T follicular helper cell (primary cell): Measurements from ENCODE around the gene IGFBP1.

Experiments used
- DNase-seq: peaks from one replicate; pipeline ENCODE4 v3.0.0-alpha.2; 2020; ENCODE audit warnings: low read depth

The IGFBP1 gene

GRCh38 chr7:45902820-45903219, 14.5 kb downstream of the IGFBP1 start:
- no peak for DNase-seq

- no peak for DNase-seq
Observed at GRCh38 chr7:45909561-45909960, 21.3 kb downstream of the IGFBP1 start.

GRCh38 chr7:45910855-45911254, 22.6 kb downstream of the IGFBP1 start:
- no peak for DNase-seq

- DNase-seq = no peak
Observed at GRCh38 chr7:45911311-45911710, 23.0 kb downstream of the IGFBP1 start.

GRCh38 chr7:45912972-45913371, 24.7 kb downstream of the IGFBP1 start:
- no peak for DNase-seq

- no peak for DNase-seq
Observed at GRCh38 chr7:45914911-45915310, 26.6 kb downstream of the IGFBP1 start.

- no peak for DNase-seq
Observed at GRCh38 chr7:45915606-45916005, 27.3 kb downstream of the IGFBP1 start.

GRCh38 chr7:45917064-45917463, 28.8 kb downstream of the IGFBP1 start:
- no peak for DNase-seq

- DNase-seq = peak; percentile 61
Observed at GRCh38 chr7:45917658-45918057, 29.4 kb downstream of the IGFBP1 start.

- no peak for DNase-seq
Observed at GRCh38 chr7:45918556-45918955, 30.3 kb downstream of the IGFBP1 start.

- no peak for DNase-seq
Observed at GRCh38 chr7:45919231-45919784, 31.0 kb downstream of the IGFBP1 start.

- DNase-seq = no peak
Observed at GRCh38 chr7:45919993-45920459, 31.7 kb downstream of the IGFBP1 start.

- no peak for DNase-seq
Observed at GRCh38 chr7:45920502-45921380, 32.5 kb downstream of the IGFBP1 start, which contains the start of gene IGFBP3. Gene IGFBP3 (minus strand): TSS chr7:45921272. CDS start chr7:45921140, 132 bp downstream.

GRCh38 chr7:45921381-45921698, 33.1 kb downstream of the IGFBP1 start:
- DNase-seq = no peak

- DNase-seq = no peak
Observed at GRCh38 chr7:45921699-45922519, 33.6 kb downstream of the IGFBP1 start.

- DNase-seq = no peak
Observed at GRCh38 chr7:45922810-45923209, 34.5 kb downstream of the IGFBP1 start.

- peak; percentile 16 for DNase-seq
Observed at GRCh38 chr7:45923290-45923689, 35.0 kb downstream of the IGFBP1 start.

- DNase-seq = no peak
Observed at GRCh38 chr7:45923818-45924217, 35.5 kb downstream of the IGFBP1 start.

GRCh38 chr7:45924283-45924682, 36.0 kb downstream of the IGFBP1 start:
- DNase-seq = no peak

- DNase-seq = no peak
Observed at GRCh38 chr7:45927721-45928120, 39.4 kb downstream of the IGFBP1 start.

- no peak for DNase-seq
Observed at GRCh38 chr7:45930967-45931366, 42.7 kb downstream of the IGFBP1 start.

GRCh38 chr7:45937301-45937700, 49.0 kb downstream of the IGFBP1 start:
- no peak for DNase-seq

GRCh38 chr7:45937862-45938261, 49.6 kb downstream of the IGFBP1 start:
- no peak for DNase-seq
